ENCODE measurements around the gene RSPH9. TPM values are rescaled to one million over a fixed set of nuclear protein-coding genes. Genes with fewer than 3 reads are reported as not detected.

Gene RSPH9
- total RNA-seq, 1 experiment from 2014 or later: 0.28 TPM

DNA sequence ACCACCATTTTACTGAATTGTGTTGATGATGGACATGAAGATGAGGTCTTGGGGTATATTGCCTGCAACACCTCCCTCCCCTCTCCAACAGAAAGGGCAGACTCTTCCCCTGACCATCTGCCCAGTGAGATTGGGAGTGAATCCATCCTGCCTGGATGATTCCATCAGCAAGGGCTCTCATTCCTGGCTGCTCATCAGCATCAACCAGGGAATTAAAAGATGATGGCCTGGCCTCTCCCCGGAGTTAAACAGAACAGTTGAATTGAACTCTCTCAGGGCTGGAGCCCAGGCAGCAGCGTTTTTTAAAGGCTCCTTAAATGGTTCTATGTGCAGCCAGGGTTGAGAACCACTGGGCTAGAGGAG, 57.3 kb downstream of the RSPH9 start:
- no peaks in the 10 kb centered on the region for H3K9me3 ChIP-seq (ENCODE audit: control insufficient read depth, insufficient read depth, low read depth, low read length)
- in situ Hi-C loops (cut with HindIII; ENCODE audit: low pct_unique_long_range_greater_than_20kb, low sequenced_read_pairs) (no loop called here), intact Hi-C loops (cut with micrococcal nuclease; ENCODE audit: unreplicated experiment) (no loop called here)
- no peaks in the 10 kb centered on the region for H3K36me3 ChIP-seq (ENCODE audit: control insufficient read depth, insufficient read depth, low read length)
- POLR2A ChIA-PET: no interaction called here
- ATAC-seq (no peak), DNase-seq (ENCODE audit: low read depth, low spot score) (no peak)
- TF ChIP-seq POLR2AphosphoS5 (IDR thresholded peaks at IDR 0.05; ENCODE audit: low read depth, low read length) (no peak), TCF7L2 (IDR thresholded peaks at IDR 0.05; ENCODE audit: low read depth, low read length) (no peak), SIN3A (IDR thresholded peaks at IDR 0.05; ENCODE audit: borderline replicate concordance, insufficient read depth, low read depth, low read length) (no peak)
- TF ChIP-seq, protein P1, sequence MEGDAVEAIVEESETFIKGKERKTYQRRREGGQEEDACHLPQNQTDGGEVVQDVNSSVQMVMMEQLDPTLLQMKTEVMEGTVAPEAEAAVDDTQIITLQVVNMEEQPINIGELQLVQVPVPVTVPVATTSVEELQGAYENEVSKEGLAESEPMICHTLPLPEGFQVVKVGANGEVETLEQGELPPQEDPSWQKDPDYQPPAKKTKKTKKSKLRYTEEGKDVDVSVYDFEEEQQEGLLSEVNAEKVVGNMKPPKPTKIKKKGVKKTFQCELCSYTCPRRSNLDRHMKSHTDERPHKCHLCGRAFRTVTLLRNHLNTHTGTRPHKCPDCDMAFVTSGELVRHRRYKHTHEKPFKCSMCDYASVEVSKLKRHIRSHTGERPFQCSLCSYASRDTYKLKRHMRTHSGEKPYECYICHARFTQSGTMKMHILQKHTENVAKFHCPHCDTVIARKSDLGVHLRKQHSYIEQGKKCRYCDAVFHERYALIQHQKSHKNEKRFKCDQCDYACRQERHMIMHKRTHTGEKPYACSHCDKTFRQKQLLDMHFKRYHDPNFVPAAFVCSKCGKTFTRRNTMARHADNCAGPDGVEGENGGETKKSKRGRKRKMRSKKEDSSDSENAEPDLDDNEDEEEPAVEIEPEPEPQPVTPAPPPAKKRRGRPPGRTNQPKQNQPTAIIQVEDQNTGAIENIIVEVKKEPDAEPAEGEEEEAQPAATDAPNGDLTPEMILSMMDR (IDR thresholded peaks at IDR 0.05): no peak
- TF ChIP-seq, protein P2, sequence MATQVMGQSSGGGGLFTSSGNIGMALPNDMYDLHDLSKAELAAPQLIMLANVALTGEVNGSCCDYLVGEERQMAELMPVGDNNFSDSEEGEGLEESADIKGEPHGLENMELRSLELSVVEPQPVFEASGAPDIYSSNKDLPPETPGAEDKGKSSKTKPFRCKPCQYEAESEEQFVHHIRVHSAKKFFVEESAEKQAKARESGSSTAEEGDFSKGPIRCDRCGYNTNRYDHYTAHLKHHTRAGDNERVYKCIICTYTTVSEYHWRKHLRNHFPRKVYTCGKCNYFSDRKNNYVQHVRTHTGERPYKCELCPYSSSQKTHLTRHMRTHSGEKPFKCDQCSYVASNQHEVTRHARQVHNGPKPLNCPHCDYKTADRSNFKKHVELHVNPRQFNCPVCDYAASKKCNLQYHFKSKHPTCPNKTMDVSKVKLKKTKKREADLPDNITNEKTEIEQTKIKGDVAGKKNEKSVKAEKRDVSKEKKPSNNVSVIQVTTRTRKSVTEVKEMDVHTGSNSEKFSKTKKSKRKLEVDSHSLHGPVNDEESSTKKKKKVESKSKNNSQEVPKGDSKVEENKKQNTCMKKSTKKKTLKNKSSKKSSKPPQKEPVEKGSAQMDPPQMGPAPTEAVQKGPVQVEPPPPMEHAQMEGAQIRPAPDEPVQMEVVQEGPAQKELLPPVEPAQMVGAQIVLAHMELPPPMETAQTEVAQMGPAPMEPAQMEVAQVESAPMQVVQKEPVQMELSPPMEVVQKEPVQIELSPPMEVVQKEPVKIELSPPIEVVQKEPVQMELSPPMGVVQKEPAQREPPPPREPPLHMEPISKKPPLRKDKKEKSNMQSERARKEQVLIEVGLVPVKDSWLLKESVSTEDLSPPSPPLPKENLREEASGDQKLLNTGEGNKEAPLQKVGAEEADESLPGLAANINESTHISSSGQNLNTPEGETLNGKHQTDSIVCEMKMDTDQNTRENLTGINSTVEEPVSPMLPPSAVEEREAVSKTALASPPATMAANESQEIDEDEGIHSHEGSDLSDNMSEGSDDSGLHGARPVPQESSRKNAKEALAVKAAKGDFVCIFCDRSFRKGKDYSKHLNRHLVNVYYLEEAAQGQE (IDR thresholded peaks at IDR 0.05; ENCODE audit: insufficient read depth in 1 of 2, low read depth in 2 of 2, low read length in 1 of 2): no peak
- CTCF ChIA-PET: no interaction called here
- no peaks in the 10 kb centered on the region for H3K27me3 ChIP-seq (ENCODE audit: control insufficient read depth, insufficient read depth, low read length)
- no peak overlapping the region for H3K27ac ChIP-seq (ENCODE audit: low read length)
- no peak overlapping the region for H3K4me3 ChIP-seq (ENCODE audit: low read depth in 2 of 2, low read length in 2 of 2)
- BruUV-seq (replicated peaks): no TSS peak
- H3K4me1 ChIP-seq (ENCODE audit: control insufficient read depth, insufficient read depth, low read length): peaks cover 14% of the 10 kb centered on the region

DNA sequence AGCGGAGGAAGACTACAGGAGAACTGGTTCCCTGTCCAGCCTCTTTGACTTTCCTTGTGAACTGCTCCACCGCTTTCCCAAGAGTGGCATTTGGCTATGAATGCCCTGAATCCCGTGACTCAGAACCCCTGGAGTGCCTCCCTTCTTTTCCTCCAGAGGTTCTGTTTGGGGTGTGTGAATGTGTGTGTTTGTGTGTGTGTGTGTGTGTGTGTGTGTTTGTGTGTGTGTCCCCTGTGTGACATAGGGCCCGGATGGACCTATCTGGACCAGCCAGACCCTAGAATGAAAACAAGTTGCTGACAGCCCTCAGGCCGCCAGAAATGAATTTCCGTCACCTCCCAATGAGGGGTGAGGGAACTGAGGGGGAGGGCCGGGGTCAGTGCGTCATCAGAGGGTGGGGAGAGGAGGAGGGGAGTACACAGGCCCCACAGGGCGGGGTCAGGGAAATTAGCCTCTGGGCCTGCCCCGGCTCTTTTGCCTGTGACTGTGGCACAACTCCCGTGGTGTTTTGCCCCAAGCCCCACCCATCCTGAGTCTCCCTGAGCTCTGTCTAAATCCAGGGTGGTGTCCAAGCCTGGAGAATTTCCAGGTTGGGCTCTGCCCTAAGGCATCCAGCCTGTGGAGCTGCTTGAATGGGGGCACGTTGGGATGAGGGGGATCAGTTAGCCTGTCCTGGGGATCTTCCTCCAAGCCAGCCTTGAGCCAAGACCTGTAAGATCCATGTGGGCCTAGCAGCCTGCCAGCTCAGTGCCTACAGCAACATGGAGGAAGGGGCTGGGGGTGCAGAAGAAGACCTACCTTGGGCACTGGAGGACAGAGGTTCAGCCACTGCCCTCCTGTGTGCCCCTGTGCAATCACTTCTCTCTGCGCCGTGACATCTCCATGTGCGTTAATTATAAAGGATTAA, 58.0 kb downstream of the RSPH9 start:
- in situ Hi-C loops (cut with HindIII; ENCODE audit: low pct_unique_long_range_greater_than_20kb, low sequenced_read_pairs) (no loop called here), intact Hi-C loops (cut with micrococcal nuclease; ENCODE audit: unreplicated experiment) (no loop called here)
- POLR2A ChIA-PET: interaction anchor here (0.6 kb wide), 1 partner anchor 472 kb away, joined by 8 read pairs; no protein-coding TSS in a partner anchor
- H3K9me3 ChIP-seq (ENCODE audit: control insufficient read depth, insufficient read depth, low read depth, low read length): no peaks in the 10 kb centered on the region
- ATAC-seq (peak; percentile 50), DNase-seq (ENCODE audit: low read depth, low spot score) (no peak)
- CTCF ChIA-PET: interaction anchor here (0.7 kb wide), 1 partner anchor 347 kb away, joined by 3 read pairs; no protein-coding TSS in a partner anchor
- no peak overlapping the region for H3K27ac ChIP-seq (ENCODE audit: low read length)
- H3K36me3 ChIP-seq (ENCODE audit: control insufficient read depth, insufficient read depth, low read length): no peaks in the 10 kb centered on the region
- no peak overlapping the region for H3K4me3 ChIP-seq (ENCODE audit: low read depth in 2 of 2, low read length in 2 of 2)
- H3K4me1 ChIP-seq (ENCODE audit: control insufficient read depth, insufficient read depth, low read length): peaks cover 14% of the 10 kb centered on the region
- H3K27me3 ChIP-seq (ENCODE audit: control insufficient read depth, insufficient read depth, low read length): no peaks in the 10 kb centered on the region
- BruUV-seq (replicated peaks): no TSS peak
- TF ChIP-seq SIN3A (IDR thresholded peaks at IDR 0.05; ENCODE audit: borderline replicate concordance, insufficient read depth, low read depth, low read length) (no peak), POLR2AphosphoS5 (IDR thresholded peaks at IDR 0.05; ENCODE audit: low read depth, low read length) (no peak), TCF7L2 (IDR thresholded peaks at IDR 0.05; ENCODE audit: low read depth, low read length) (no peak)
- TF ChIP-seq, protein P1 (IDR thresholded peaks at IDR 0.05): no peak
- TF ChIP-seq, protein P2 (IDR thresholded peaks at IDR 0.05; ENCODE audit: insufficient read depth in 1 of 2, low read depth in 2 of 2, low read length in 1 of 2): no peak
